Left ventricle myocardium inferior (tissue), 1 donor: ENCODE data around the gene UPP2. TPM values are rescaled to one million over a fixed set of nuclear protein-coding genes. Genes with fewer than 3 reads are reported as not detected.

Source experiments
- DNase-seq: peaks from one replicate; pipeline ENCODE4 v3.0.0-alpha.2; 2020
- H3K27ac ChIP-seq: fragments of 200-600 bp; replicated peaks from 2 replicates; pipeline ENCODE4 v1.8.0; 2021
- H3K27me3 ChIP-seq: fragments of 200-600 bp; 2 replicates; pipeline ENCODE4 v1.8.0; 2021; ENCODE audit warnings: low read depth
- H3K36me3 ChIP-seq: fragments of 200-600 bp; 2 replicates; pipeline ENCODE4 v1.8.0; 2021
- H3K4me1 ChIP-seq: fragments of 200-600 bp; 2 replicates; pipeline ENCODE4 v1.8.0; 2021
- H3K4me3 ChIP-seq: fragments of 200-600 bp; 2 replicates; pipeline ENCODE4 v1.8.0; 2021; ENCODE audit warnings: mild to moderate bottlenecking, moderate library complexity
- H3K9me3 ChIP-seq: fragments of 200-600 bp; replicated peaks from 2 replicates; pipeline ENCODE4 v1.8.0; 2021
- intact Hi-C: fragments of 100-400 bp; cut with micrococcal nuclease; formaldehyde crosslinking; loops from one replicate; pipeline ENCODE4 v1.11.0; 2022
- total RNA-seq: library from RNA; stranded (reverse); fragmentation: NEBNext Ultra II Directional; extraction: Animal tissue kit (Norgen Biotek cat#: 25700); gene quantifications from one replicate; pipeline ENCODE4 v1.2.1, GENCODE V29; 2021
- TF ChIP-seq, protein P1 (sequence below): fragments of 200-600 bp; IDR thresholded peaks from 2 replicates; pipeline ENCODE4 v1.8.0; 2021; ENCODE audit warnings: antibody characterized with exemption, mild to moderate bottlenecking, borderline replicate concordance
- donor health status: DM: no; HTN: yes; CAD: no; lungs with severe emphysema.

UPP2 gene
- total RNA-seq, 1 donor from 2014 or later = not detected

DNA sequence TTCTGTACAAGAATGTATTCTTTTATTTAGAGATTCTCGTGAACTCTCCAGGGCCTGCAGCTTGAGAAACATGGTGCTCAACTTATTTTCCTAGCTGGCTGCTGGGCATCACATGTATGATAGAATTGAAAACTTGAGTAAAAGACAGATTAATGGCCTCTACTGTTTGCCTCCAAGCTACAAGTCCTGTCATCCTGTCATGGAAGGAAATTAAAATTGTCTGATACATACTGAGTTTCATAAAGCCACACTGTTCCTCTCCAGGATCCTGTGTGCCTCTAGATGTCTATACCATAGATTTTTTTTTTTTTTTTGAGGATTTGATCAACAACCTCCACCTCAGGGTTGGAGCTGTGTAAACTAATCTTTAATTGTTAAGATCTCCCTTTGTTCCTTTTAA, 38.5 kb downstream of the UPP2 start:
- DNase-seq = no peak
- H3K9me3 ChIP-seq = no peaks in the 10 kb centered on the region
- no peaks in the 10 kb centered on the region for H3K27me3 ChIP-seq
- intact Hi-C loops = no loop called here
- TF ChIP-seq, protein P1, sequence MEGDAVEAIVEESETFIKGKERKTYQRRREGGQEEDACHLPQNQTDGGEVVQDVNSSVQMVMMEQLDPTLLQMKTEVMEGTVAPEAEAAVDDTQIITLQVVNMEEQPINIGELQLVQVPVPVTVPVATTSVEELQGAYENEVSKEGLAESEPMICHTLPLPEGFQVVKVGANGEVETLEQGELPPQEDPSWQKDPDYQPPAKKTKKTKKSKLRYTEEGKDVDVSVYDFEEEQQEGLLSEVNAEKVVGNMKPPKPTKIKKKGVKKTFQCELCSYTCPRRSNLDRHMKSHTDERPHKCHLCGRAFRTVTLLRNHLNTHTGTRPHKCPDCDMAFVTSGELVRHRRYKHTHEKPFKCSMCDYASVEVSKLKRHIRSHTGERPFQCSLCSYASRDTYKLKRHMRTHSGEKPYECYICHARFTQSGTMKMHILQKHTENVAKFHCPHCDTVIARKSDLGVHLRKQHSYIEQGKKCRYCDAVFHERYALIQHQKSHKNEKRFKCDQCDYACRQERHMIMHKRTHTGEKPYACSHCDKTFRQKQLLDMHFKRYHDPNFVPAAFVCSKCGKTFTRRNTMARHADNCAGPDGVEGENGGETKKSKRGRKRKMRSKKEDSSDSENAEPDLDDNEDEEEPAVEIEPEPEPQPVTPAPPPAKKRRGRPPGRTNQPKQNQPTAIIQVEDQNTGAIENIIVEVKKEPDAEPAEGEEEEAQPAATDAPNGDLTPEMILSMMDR = no peak
- H3K36me3 ChIP-seq = no peaks in the 10 kb centered on the region
- H3K4me3 ChIP-seq = no peak overlapping the region
- no peak overlapping the region for H3K27ac ChIP-seq
- no peaks in the 10 kb centered on the region for H3K4me1 ChIP-seq

DNA sequence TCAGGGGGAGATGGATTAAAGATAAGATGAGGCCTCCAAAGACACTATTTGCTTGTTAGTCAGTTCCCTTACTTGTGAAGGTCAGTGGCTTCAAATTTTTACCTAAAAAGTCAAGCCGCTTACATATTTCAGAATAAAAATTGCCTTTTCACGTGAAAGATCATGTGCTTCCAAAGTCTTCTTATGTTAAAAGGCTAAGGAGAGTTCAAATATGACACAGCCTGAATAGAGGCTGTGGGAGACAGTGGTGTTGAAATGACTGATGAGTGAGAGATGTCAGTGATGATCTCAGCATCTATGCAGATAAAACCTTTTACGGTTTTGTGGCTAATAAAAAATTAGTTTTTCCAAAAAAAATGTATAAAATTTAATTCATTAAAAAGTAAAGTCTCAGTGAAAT, 40.5 kb downstream of the UPP2 start:
- H3K9me3 ChIP-seq = peaks cover 10% of the 10 kb centered on the region
- H3K27ac ChIP-seq = no peak overlapping the region
- no peaks in the 10 kb centered on the region for H3K36me3 ChIP-seq
- no peak overlapping the region for H3K4me3 ChIP-seq
- intact Hi-C loops = no loop called here
- no peaks in the 10 kb centered on the region for H3K4me1 ChIP-seq
- H3K27me3 ChIP-seq = no peaks in the 10 kb centered on the region
- DNase-seq = no peak
- TF ChIP-seq, protein P1 = no peak

DNA sequence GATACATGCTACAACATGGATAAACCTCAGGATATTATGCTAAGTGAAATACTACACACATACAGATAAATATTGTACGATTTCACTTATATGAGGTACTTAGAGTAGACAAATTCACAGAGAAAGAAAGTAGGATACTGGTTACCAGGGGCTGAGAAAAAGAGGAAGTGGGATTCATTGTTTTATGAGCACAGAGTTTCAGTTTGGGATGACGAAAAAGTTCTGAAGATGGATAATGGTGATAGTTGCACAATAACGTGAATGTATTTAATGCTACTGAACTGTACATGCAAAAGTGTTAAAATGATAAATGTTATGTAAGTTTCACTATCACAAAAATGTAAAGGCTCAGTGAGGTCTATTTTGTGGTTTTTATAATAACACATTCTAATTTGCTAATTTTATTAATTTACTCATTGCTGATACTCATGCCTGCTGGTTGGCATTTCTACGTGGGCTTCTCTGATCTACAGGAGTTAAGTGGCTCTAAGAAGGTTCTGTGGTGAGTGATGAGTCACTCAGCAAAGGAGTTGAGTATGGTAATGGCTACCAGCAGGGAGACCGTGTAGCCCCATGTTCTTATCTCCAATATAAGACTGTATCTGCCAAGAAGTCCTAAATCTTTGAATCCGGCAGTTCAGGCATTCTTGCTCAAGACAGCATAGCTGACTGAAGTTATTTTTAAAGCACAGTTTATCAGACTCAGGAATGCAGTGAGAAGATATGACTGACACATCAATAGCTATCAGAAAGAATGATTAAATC, 41.1 kb downstream of the UPP2 start:
- H3K4me1 ChIP-seq = no peaks in the 10 kb centered on the region
- H3K36me3 ChIP-seq = no peaks in the 10 kb centered on the region
- TF ChIP-seq, protein P1 = no peak
- no peak overlapping the region for H3K4me3 ChIP-seq
- no peak overlapping the region for H3K27ac ChIP-seq
- intact Hi-C loops = no loop called here
- H3K27me3 ChIP-seq = no peaks in the 10 kb centered on the region
- H3K9me3 ChIP-seq = peaks cover 10% of the 10 kb centered on the region
- no peak for DNase-seq

DNA sequence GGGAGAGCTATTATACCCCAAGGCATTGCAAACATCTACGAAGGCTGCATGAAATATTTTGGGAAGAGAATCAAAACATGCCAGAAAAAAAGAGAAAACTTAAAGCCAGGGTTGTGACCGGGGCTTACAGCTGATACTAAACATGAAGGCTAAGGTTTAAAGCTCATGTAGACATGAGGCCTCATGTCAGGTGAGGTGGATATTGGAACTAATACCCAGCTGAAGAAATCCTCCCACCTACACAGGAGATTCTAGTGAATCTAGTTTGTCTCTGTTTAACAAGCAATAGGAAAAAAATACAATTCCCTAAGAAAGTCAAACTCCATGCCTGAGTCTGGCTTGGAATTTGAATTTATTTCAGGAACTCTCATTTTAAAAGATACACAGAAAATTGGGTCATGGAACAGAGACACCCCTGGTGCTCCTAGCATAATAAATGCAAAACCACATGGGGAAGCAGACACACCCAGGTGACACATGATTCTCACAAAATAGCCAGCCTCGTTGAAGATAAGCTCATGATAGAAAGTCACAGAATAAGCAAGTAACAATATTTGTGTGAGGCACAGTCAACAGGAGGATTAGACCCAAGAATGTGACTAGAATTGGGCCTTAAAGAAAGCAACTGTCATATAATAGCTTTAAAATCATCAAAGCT, 42.2 kb downstream of the UPP2 start:
- TF ChIP-seq, protein P1 = no peak
- peaks cover 10% of the 10 kb centered on the region for H3K9me3 ChIP-seq
- intact Hi-C loops = no loop called here
- H3K4me1 ChIP-seq = no peaks in the 10 kb centered on the region
- H3K27me3 ChIP-seq = no peaks in the 10 kb centered on the region
- no peak for DNase-seq
- H3K27ac ChIP-seq = no peak overlapping the region
- no peak overlapping the region for H3K4me3 ChIP-seq
- H3K36me3 ChIP-seq = no peaks in the 10 kb centered on the region

DNA sequence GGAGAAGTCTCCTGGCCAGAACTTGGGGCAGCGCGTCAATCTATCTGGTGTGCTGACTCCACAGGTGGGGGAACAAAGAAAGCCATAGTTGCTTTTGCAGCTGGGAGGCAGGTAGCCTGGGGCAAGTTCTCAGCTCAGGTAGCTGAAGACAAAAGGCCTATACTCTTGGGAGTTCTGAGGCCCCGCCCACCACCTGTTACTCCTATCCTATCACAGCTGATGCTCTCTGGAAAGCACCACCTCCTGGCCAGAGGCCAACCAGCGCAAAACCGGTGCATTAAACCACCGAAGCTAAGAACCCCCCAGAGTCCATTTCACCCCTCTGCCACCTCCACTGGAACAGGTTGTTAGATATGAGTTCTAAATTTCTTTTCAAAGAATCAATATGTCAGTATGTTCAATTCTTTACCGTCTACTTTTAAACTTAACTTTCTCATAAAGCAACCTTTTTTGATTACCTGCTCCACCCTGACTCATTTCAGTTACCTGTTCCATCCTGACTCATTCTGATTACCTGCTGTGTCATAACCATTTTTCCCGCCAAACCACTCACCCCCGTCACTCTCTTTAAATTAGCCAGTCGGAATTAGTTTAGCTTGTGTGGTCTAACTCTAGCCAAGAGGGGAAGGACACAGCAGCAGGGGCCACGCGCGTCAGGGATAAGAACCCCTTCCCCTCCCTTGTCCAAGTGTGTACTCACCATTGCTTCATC, 43.4 kb downstream of the UPP2 start:
- peaks cover 10% of the 10 kb centered on the region for H3K9me3 ChIP-seq
- no peak overlapping the region for H3K27ac ChIP-seq
- DNase-seq = no peak
- H3K4me3 ChIP-seq = no peak overlapping the region
- no peaks in the 10 kb centered on the region for H3K27me3 ChIP-seq
- no peaks in the 10 kb centered on the region for H3K4me1 ChIP-seq
- no peaks in the 10 kb centered on the region for H3K36me3 ChIP-seq
- TF ChIP-seq, protein P1 = no peak
- intact Hi-C loops = no loop called here
